ENCODE measurements around the gene RPS6KA3.
"Not testable (repeated sequence)": the region's sequence is repeated elsewhere in the genome, so short reads cannot be mapped to it uniquely, and the experiment has no call there.

Gene RPS6KA3

DNA sequence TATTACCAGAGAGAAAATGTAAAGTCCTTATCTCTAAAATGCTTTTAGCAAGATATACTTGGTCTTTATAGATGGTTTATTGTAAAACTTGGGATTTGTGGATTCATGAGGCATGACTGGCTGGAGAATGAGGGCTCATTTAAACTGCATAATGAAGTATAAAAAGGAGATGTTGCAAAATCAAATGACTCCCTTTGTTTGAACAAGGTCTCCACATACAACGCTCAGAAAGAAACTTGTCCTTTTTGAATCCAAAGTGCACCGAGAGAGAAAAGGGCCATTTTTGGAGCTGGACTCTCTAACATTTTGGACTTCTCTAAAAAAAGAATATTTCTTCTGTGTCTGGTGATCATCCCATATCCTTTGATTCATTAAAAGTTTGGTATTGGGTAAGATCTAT is 117.4 kb downstream of the RPS6KA3 start:
- no peak for DNase-seq

GRCh38 chrX:20147561-20147960 is 119.1 kb downstream of the RPS6KA3 start:
- DNase-seq = no peak

GRCh38 chrX:20144491-20144890 is 122.2 kb downstream of the RPS6KA3 start:
- DNase-seq = no peak

DNA sequence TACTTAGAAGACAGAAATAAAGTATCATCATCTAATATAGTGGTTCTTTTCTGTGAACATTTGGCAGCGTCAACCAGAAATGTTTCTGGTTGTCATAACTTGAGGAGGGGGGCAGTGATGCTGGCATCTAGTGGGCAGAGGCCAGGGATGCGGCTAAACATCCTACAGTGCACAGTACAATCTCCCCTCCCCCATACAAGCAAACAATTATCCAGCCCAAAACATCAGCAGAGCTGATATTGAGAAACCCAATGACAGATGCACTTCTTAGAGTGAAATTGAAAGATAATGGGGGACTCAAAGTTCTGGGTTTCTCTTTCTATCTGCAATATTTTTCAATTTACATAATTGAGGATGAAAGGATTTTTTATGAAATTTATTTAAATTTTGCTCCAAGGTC is 123.1 kb downstream of the RPS6KA3 start:
- DNase-seq = no peak

DNA sequence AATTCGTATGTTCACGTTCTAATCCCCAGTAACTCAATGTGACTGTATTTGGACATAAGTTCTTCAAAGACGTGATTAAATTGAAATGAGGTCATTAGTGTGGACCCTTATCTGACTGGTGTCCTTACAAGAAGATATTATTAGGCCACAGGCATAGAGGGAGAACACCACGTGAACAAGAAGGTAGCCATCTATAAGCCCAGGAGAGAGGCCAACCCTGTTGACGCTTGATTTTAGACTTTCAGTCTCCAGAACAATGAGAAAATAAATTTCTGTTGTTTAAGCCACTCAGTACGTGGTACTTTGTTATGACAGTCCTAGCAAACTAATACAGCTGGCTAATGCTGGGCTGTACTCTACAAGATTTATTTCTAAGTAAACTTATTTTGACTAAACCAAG is 123.6 kb downstream of the RPS6KA3 start:
- no peak for DNase-seq

DNA sequence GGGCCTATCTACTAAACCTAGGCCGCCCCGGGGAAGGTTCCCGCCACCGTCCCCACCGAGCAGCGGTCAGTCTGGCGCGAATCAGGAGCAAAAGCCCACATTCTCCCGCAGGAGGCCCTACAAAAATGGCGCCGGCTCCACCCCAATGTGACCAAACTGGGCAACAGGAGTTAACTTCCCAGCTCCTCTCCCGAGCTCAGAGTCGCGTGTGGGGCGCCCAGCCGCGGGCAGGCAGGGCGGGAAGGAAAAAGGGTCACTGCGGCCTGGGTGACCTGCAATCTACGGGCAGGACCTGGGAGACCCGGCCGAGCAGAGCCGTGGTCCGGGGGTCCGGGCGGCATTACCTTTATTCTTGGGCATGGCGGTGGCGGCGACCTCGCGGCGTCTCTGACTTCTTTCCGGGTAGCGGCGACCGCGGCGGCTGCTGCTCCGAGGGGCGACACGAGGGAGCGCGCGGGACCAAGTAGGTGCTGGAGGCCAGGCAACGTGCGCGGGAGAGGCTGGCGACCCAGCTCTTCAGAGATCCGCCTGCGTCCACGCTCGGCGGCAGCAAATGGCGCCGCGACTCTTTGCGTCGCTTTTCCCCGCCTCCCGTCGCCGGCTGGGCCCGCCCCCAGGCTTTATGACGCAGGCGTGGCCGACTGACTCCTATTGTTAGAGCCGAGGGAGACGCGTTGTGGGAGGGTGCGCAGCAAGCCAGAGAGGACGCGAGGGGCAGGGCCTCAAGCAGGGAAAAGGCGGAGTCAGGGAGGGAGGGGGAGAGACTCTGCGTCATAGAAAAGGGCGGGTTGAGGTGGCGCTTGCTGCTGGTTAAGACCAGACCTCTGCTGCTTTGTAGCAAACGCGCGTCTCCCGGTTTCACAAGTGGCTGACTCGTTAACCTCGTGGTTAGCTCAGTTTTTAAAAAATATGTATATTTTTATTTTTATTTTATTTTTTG is 125.2 kb downstream of the RPS6KA3 start, which contains the start of gene EIF1AX:
EIF1AX (minus strand) TSS at position 558 of the 940 bp plus-strand sequence; CDS start at position 360, 198 bp downstream.
- DNase-seq = peak; percentile 45 to 99 (median 94)

GRCh38 chrX:20140420-20140819 is 126.3 kb downstream of the RPS6KA3 start:
- peak in 1 of 58 donors; percentile 0 for DNase-seq

DNA sequence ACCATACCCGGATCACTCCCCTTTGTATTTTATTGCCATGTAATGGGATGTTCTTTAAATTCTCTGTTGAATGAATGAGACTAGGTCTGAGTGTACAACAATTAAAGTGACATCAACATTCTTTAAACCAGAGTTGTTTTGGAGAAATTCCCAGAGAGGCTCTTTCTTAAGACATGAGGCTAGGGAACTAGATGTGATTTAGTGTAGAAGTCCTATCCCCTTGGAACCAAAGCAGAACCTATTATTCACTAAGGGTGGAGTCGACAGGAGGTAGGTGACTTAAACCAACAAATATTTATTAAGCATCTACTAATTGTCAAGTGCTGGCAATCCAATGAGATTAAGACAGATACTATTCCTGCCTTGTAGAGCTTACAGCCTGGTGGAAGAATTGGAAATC is 126.7 kb downstream of the RPS6KA3 start:
- no peak for DNase-seq

DNA sequence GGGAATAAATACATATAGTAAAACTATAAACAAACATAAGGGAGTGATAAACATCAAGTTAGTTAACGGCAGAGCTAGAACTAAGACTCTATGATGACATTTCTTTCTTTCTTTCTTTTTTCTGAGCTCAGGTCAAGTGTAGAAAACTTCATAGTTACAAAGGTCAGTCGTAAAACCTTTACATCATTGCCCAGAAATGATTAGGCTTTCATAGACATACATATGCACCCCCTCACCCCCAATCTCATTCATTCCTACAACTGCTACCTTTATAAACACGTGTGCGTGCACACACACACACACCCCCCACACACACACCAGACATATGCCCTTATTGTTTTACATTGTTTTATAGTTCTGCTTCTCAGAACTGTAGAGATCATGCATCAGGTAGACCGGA is 130.8 kb downstream of the RPS6KA3 start:
- no peak for DNase-seq

GRCh38 chrX:20132666-20133065 is 134.0 kb downstream of the RPS6KA3 start:
- no peak for DNase-seq

DNA sequence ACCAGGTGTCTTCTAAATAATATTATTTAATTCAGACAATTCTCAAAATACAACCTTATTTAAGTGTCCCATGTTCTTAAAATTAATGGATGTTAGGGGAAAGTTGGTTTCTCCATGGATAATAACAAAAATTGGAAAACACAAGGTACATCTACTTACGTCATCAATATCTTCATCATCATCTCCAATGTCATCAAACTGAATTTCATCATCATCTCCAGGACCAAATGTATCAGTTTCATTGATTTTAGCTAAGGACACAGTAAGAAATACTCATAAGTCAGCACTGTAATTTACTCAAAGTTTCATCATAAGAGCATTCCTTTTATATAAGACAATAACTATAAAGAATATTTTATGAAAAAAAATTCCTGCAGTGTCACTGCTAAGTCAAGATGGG is 136.4 kb downstream of the RPS6KA3 start:
- DNase-seq = no peak

- no peak for DNase-seq
Measured at GRCh38 chrX:20129547-20129946, 137.2 kb downstream of the RPS6KA3 start.

DNA sequence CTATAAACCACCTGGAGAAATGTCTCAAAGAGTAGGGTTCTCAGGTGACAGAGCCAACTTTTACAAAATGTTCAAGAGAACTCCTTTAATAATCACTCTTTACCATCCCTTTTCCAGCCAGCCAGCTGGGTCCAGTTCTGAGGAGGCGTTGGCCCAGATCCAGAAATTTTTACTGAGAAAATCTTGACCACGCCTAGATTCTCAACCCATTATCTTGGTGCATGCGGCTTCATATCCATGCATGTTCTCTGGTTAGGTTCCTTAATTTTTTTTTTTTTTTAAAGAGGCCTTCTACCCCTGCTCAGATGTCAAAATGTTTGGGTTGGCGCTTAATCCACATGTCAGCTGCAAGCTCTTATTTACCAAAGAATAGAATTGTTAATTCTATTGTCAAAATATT is 138.0 kb downstream of the RPS6KA3 start:
- DNase-seq = no peak

GRCh38 chrX:20127440-20127839 is 139.3 kb downstream of the RPS6KA3 start:
- DNase-seq = not testable (repeated sequence)

- DNase-seq = not testable (repeated sequence)
Measured at GRCh38 chrX:20126833-20127232, 139.9 kb downstream of the RPS6KA3 start.

- DNase-seq = no peak
Measured at GRCh38 chrX:20124964-20125363, 141.7 kb downstream of the RPS6KA3 start.

DNA sequence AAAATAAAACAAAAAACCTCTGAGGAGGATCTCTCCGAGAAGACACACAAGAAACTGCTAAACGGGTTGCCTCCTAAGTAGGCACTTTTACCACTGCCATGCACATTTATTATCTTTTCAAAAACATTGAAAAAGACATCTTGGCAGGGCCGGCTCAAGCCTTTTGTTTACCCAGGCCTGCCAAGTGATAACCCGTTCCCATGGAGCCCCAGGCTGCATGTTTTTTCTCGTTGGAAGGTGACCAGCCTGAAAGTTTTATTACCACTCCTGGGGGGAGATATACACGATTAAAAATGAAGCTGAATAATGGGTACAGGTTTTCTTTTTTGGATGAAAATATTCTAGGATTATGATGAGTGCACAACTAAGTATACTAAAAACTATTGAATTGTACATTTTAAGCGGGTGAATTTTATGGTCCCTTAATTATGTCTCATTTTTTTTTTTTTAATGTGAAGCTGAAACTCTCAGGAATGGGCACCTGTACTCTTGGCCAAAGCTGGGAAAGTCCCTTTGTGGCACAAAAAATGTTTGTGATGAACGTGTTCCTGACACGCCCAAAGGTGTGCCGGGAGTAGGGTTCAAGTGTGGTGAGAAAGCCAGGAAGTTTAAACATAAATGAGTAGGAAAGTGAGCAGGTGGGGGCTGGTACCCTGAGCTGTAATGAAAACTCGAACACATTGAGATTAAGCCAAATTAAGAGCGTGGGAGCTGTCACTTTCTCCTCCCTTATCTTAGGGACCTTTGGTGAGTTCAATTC is 148.5 kb downstream of the RPS6KA3 start:
- DNase-seq = peak in 1 of 58 donors; percentile 0

DNA sequence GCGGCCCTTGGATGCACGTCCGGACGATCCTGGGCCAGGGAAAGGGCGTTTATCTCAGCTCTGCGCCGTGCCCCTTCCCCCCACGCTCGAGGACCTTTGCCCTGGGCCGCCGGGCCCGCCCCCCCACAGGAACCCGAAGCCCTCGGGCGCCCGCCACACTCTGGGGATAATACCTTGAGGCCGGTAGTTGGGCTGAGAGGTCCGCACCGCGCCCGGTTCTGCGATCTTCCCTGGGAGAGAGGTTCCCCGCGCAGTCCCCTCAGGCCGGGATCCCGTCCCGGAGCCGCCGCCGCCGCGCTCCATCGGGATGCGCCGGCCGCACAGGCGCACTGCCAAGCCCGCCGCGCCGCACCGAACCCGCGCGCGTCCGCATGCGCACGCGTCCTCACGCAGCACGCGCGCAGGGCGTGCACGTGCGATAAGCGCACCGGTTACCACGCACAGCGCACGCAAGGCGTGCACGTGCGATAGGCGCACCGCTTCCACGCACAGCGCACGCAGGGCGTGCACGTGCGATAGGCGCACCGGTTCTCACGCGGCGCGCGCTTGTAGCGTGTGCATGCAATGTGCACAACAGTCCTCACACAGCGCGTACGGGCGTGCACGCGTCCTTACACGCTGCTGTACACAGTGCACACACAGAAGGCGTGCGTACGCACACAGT is 150.0 kb downstream of the RPS6KA3 start, which contains the start of gene MAP7D2:
MAP7D2 (minus strand) TSS at position 331 of the 664 bp plus-strand sequence; CDS start at position 303, 28 bp downstream.
- peak in 26 of 58 donors; percentile 0 to 37 (median 5) for DNase-seq

- peak in 6 of 58 donors; percentile 0 to 3 (median 2) for DNase-seq
Measured at GRCh38 chrX:20116087-20116576, 150.6 kb downstream of the RPS6KA3 start.

DNA sequence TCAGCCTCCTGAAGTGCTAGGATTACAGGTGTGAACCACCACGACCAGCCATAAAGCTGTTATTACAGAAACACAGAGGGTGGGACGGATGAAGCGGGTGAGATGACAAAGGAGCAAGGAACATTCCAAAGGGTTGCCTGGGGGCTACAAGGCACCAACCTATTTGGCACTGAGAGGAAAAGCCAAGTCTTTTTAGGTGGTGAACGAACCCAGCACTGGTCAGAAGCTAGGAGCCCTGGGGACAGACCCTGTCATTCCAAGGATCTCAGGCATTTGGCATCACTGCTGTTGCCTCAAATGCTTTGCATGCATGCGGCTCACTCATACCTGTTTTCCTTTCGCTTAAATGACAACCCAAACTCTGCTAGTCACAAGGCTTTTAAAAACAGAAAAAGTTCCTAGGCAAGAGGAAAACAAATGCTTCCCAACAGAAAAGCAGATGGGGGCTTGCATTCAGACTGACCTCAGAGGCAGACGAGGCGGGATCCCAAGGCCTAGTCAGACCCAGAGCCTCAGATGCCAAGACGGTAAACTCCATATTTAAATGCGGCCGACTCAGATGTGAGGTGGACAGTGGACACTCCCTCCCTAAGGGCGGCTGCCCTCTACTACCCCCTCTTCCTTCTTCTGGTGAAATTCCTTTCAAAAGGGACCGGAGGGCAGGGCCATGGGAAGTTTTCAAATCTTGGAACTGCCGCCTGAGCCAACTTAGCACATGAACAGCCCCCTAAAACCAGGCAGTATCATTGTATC is 154.5 kb downstream of the RPS6KA3 start:
- no peak for DNase-seq
